ENCODE data around the gene CCDC9. TPM values are rescaled to one million over a fixed set of nuclear protein-coding genes. Genes with fewer than 3 reads are reported as not detected.

CCDC9 gene
- total and polyA plus RNA-seq, 2 experiments from 2014 or later, result 14.5 to 15.0 TPM

DNA sequence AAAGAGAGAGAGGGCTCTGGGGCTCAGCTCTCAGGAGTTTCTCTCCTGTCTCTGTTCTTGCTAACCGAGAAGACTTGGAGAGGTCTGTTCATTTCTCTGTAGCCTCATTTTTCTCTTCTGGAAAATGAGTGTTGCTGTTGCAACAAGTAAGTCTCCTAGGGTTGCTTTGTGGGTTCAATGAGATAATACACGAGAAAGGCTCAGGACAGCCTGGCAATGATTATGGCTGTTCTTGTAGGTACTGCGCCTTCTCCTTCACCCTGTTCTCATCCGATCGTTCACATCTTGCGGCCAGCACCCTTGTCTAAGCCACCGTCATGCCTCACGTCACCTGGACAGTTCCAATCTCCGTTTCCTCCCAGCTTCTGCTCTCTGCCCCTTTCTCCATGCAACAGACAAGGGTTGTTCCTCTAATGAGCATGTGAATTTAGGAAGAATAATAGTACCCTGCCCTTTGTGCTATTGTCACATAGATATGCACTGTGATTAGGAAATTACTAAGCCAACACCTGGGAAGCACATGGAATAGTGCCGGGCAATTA, 57.5 kb downstream of the CCDC9 start:
- Histone ChIP-seq H3K36me3 (ENCODE audit: insufficient read depth) (no peaks in the 10 kb centered on the region), H2AFZ (no peak overlapping the region), H3K4me1 (ENCODE audit: insufficient read depth) (no peaks in the 10 kb centered on the region), H3K79me2 (replicated peaks; ENCODE audit: insufficient read depth) (no peaks in the 10 kb centered on the region), H3F3A (replicated peaks; ENCODE audit: low read depth) (no peaks in the 10 kb centered on the region), H3K27ac (ENCODE audit: low read depth) (no peak overlapping the region), H3K27me3 (ENCODE audit: insufficient read depth) (no peaks in the 10 kb centered on the region), H3K4me3 (no peak overlapping the region), H3K9me2 (ENCODE audit: insufficient read depth) (no peaks in the 10 kb centered on the region), H3K4me2 (no peak overlapping the region), H4K20me1 (replicated peaks; ENCODE audit: insufficient read depth) (no peaks in the 10 kb centered on the region)
- Mint-ChIP-seq H3K9me3 (peaks cover 3% of the 10 kb centered on the region; the same call in 1 of the 3 replicates), H3K4me1 (no peaks in the 10 kb centered on the region), H3K27me3 (ENCODE audit: insufficient read depth, low read depth, poor library complexity) (peaks cover 12% of the 10 kb centered on the region), H3K4me3 (no peak overlapping the region), H3K36me3 (ENCODE audit: low read depth) (no peaks in the 10 kb centered on the region), H3K27ac (no peak overlapping the region)
- TF ChIP-seq, protein P1, sequence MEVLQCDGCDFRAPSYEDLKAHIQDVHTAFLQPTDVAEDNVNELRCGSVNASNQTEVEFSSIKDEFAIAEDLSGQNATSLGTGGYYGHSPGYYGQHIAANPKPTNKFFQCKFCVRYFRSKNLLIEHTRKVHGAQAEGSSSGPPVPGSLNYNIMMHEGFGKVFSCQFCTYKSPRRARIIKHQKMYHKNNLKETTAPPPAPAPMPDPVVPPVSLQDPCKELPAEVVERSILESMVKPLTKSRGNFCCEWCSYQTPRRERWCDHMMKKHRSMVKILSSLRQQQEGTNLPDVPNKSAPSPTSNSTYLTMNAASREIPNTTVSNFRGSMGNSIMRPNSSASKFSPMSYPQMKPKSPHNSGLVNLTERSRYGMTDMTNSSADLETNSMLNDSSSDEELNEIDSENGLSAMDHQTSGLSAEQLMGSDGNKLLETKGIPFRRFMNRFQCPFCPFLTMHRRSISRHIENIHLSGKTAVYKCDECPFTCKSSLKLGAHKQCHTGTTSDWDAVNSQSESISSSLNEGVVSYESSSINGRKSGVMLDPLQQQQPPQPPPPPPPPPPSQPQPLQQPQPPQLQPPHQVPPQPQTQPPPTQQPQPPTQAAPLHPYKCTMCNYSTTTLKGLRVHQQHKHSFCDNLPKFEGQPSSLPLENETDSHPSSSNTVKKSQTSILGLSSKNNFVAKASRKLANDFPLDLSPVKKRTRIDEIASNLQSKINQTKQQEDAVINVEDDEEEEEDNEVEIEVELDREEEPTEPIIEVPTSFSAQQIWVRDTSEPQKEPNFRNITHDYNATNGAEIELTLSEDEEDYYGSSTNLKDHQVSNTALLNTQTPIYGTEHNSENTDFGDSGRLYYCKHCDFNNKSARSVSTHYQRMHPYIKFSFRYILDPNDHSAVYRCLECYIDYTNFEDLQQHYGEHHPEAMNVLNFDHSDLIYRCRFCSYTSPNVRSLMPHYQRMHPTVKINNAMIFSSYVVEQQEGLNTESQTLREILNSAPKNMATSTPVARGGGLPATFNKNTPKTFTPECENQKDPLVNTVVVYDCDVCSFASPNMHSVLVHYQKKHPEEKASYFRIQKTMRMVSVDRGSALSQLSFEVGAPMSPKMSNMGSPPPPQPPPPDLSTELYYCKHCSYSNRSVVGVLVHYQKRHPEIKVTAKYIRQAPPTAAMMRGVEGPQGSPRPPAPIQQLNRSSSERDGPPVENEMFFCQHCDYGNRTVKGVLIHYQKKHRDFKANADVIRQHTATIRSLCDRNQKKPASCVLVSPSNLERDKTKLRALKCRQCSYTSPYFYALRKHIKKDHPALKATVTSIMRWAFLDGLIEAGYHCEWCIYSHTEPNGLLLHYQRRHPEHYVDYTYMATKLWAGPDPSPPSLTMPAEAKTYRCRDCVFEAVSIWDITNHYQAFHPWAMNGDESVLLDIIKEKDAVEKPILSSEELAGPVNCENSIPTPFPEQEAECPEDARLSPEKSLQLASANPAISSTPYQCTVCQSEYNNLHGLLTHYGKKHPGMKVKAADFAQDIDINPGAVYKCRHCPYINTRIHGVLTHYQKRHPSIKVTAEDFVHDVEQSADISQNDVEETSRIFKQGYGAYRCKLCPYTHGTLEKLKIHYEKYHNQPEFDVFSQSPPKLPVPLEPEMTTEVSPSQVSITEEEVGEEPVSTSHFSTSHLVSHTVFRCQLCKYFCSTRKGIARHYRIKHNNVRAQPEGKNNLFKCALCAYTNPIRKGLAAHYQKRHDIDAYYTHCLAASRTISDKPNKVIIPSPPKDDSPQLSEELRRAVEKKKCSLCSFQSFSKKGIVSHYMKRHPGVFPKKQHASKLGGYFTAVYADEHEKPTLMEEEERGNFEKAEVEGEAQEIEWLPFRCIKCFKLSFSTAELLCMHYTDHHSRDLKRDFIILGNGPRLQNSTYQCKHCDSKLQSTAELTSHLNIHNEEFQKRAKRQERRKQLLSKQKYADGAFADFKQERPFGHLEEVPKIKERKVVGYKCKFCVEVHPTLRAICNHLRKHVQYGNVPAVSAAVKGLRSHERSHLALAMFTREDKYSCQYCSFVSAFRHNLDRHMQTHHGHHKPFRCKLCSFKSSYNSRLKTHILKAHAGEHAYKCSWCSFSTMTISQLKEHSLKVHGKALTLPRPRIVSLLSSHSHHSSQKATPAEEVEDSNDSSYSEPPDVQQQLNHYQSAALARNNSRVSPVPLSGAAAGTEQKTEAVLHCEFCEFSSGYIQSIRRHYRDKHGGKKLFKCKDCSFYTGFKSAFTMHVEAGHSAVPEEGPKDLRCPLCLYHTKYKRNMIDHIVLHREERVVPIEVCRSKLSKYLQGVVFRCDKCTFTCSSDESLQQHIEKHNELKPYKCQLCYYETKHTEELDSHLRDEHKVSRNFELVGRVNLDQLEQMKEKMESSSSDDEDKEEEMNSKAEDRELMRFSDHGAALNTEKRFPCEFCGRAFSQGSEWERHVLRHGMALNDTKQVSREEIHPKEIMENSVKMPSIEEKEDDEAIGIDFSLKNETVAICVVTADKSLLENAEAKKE (CRISPR knock-in tag; IDR thresholded peaks at IDR 0.05), result no peak
- TF ChIP-seq, protein P2, sequence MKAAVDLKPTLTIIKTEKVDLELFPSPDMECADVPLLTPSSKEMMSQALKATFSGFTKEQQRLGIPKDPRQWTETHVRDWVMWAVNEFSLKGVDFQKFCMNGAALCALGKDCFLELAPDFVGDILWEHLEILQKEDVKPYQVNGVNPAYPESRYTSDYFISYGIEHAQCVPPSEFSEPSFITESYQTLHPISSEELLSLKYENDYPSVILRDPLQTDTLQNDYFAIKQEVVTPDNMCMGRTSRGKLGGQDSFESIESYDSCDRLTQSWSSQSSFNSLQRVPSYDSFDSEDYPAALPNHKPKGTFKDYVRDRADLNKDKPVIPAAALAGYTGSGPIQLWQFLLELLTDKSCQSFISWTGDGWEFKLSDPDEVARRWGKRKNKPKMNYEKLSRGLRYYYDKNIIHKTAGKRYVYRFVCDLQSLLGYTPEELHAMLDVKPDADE (IDR thresholded peaks at IDR 0.05), result no peak
- no peak for TF ChIP-seq ZNF114 (CRISPR knock-in tag; IDR thresholded peaks at IDR 0.05)
- TF ChIP-seq, protein P3, sequence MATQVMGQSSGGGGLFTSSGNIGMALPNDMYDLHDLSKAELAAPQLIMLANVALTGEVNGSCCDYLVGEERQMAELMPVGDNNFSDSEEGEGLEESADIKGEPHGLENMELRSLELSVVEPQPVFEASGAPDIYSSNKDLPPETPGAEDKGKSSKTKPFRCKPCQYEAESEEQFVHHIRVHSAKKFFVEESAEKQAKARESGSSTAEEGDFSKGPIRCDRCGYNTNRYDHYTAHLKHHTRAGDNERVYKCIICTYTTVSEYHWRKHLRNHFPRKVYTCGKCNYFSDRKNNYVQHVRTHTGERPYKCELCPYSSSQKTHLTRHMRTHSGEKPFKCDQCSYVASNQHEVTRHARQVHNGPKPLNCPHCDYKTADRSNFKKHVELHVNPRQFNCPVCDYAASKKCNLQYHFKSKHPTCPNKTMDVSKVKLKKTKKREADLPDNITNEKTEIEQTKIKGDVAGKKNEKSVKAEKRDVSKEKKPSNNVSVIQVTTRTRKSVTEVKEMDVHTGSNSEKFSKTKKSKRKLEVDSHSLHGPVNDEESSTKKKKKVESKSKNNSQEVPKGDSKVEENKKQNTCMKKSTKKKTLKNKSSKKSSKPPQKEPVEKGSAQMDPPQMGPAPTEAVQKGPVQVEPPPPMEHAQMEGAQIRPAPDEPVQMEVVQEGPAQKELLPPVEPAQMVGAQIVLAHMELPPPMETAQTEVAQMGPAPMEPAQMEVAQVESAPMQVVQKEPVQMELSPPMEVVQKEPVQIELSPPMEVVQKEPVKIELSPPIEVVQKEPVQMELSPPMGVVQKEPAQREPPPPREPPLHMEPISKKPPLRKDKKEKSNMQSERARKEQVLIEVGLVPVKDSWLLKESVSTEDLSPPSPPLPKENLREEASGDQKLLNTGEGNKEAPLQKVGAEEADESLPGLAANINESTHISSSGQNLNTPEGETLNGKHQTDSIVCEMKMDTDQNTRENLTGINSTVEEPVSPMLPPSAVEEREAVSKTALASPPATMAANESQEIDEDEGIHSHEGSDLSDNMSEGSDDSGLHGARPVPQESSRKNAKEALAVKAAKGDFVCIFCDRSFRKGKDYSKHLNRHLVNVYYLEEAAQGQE (IDR thresholded peaks at IDR 0.05; ENCODE audit: unreplicated experiment), result no peak
- no peak for TF ChIP-seq NANOG (IDR thresholded peaks at IDR 0.05; ENCODE audit: borderline replicate concordance)
- no peak for TF ChIP-seq EZH2 (IDR thresholded peaks at IDR 0.05; ENCODE audit: low read depth, unreplicated experiment)
- no peak for TF ChIP-seq POLR2AphosphoS5 (IDR thresholded peaks at IDR 0.05; ENCODE audit: low read depth)
- TF ChIP-seq, protein P4, sequence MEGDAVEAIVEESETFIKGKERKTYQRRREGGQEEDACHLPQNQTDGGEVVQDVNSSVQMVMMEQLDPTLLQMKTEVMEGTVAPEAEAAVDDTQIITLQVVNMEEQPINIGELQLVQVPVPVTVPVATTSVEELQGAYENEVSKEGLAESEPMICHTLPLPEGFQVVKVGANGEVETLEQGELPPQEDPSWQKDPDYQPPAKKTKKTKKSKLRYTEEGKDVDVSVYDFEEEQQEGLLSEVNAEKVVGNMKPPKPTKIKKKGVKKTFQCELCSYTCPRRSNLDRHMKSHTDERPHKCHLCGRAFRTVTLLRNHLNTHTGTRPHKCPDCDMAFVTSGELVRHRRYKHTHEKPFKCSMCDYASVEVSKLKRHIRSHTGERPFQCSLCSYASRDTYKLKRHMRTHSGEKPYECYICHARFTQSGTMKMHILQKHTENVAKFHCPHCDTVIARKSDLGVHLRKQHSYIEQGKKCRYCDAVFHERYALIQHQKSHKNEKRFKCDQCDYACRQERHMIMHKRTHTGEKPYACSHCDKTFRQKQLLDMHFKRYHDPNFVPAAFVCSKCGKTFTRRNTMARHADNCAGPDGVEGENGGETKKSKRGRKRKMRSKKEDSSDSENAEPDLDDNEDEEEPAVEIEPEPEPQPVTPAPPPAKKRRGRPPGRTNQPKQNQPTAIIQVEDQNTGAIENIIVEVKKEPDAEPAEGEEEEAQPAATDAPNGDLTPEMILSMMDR (conservative IDR thresholded peaks at IDR 0.05; ENCODE audit: low read depth in 2 of 2), result no peak
- no peak for TF ChIP-seq EZH2phosphoT487 (IDR thresholded peaks at IDR 0.05; ENCODE audit: unreplicated experiment)
- no peak for TF ChIP-seq STAT1 (IDR thresholded peaks at IDR 0.05; ENCODE audit: unreplicated experiment)
- TF ChIP-seq ZNF331 (CRISPR knock-in tag; IDR thresholded peaks at IDR 0.05; ENCODE audit: low read depth), result no peak
- no peak for TF ChIP-seq CREB1 (CRISPR knock-in tag; IDR thresholded peaks at IDR 0.05; ENCODE audit: low read depth)
- no peak for TF ChIP-seq JUNB (IDR thresholded peaks at IDR 0.05; ENCODE audit: unreplicated experiment)
- DNase-seq (ENCODE audit: low spot score) (no peak), ATAC-seq (no peak)

All from GM23338 (cell line).